Measurements from ENCODE around the gene NISCH.

The NISCH gene

GRCh38 chr3:52433328-52433995, 21.9 kb upstream of the NISCH start:
- peak overlapping the region in 7 of 11 experiments; percentile 2 to 86 (median 31); a peak in 6 of 22 replicates for H3K27ac ChIP-seq
- H3K9ac ChIP-seq = peak overlapping the region in 4 of 11 experiments; percentile 3 to 76 (median 10); a peak in 2 of 22 replicates
- H3K4me2 ChIP-seq = peak overlapping the region; percentile 76 to 99 (median 94)
- no peak overlapping the region for H3K4me3 ChIP-seq
- no peaks in the 10 kb centered on the region for H3K9me3 ChIP-seq (replicated peaks in 1 of 11)
- H3K36me3 ChIP-seq = peaks cover 0 to 20% (median 0%) of the 10 kb centered on the region in 11 experiments; a peak in 3 of 22 replicates
- no peaks in the 10 kb centered on the region for H4K20me1 ChIP-seq
- H3K27me3 ChIP-seq = peaks cover 0 to 39% (median 7%) of the 10 kb centered on the region in 11 experiments; a peak in 10 of 22 replicates
- no peak for TF ChIP-seq Cebpa-rat (IDR thresholded peaks at IDR 0.05)
- peaks cover 53 to 84% (median 74%) of the 10 kb centered on the region in 10 experiments for H3K4me1 ChIP-seq

- peak overlapping the region in 6 of 11 experiments; percentile 10 to 86 (median 80); a peak in 4 of 22 replicates for H3K27ac ChIP-seq
- TF ChIP-seq Cebpa-rat (IDR thresholded peaks at IDR 0.05) = no peak
- no peaks in the 10 kb centered on the region for H3K9me3 ChIP-seq (replicated peaks in 1 of 11)
- peaks cover 0 to 26% (median 0%) of the 10 kb centered on the region in 11 experiments; a peak in 3 of 22 replicates for H3K36me3 ChIP-seq
- no peak overlapping the region for H3K4me3 ChIP-seq
- H3K9ac ChIP-seq = peak overlapping the region in 4 of 11 experiments; percentile 3 to 76 (median 38); a peak in 2 of 22 replicates
- H3K4me2 ChIP-seq = peak overlapping the region; percentile 76 to 99 (median 94); a peak in 21 of 22 replicates
- peaks cover 0 to 43% (median 13%) of the 10 kb centered on the region in 11 experiments; a peak in 10 of 22 replicates for H3K27me3 ChIP-seq
- H4K20me1 ChIP-seq = no peaks in the 10 kb centered on the region
- peaks cover 53 to 84% (median 78%) of the 10 kb centered on the region in 10 experiments for H3K4me1 ChIP-seq
Observed at GRCh38 chr3:52433996-52434479, 21.4 kb upstream of the NISCH start.

- peaks cover 0 to 49% (median 18%) of the 10 kb centered on the region in 11 experiments; a peak in 12 of 22 replicates for H3K27me3 ChIP-seq
- H3K9ac ChIP-seq = peak overlapping the region in 8 of 11 experiments; percentile 21 to 76 (median 64); a peak in 12 of 22 replicates
- H3K36me3 ChIP-seq = peaks cover 0 to 31% (median 0%) of the 10 kb centered on the region in 11 experiments; a peak in 4 of 22 replicates
- no peak for TF ChIP-seq Cebpa-rat (IDR thresholded peaks at IDR 0.05)
- peak overlapping the region; percentile 76 to 99 (median 94) for H3K4me2 ChIP-seq
- no peaks in the 10 kb centered on the region for H3K9me3 ChIP-seq (replicated peaks in 1 of 11)
- peaks cover 53 to 88% (median 82%) of the 10 kb centered on the region in 10 experiments for H3K4me1 ChIP-seq
- H4K20me1 ChIP-seq = no peaks in the 10 kb centered on the region
- H3K27ac ChIP-seq = peak overlapping the region in 10 of 11 experiments; percentile 60 to 86 (median 77); a peak in 19 of 22 replicates
- H3K4me3 ChIP-seq = peak overlapping the region in 5 of 10 experiments; percentile 2 to 40 (median 33); a peak in 4 of 20 replicates
Observed at GRCh38 chr3:52434491-52435115, 20.8 kb upstream of the NISCH start.

GRCh38 chr3:52435246-52436101, 19.9 kb upstream of the NISCH start:
- peaks cover 0 to 56% (median 27%) of the 10 kb centered on the region in 11 experiments; a peak in 14 of 22 replicates for H3K27me3 ChIP-seq
- peak overlapping the region in 8 of 11 experiments; percentile 45 to 76 (median 67); a peak in 14 of 22 replicates for H3K9ac ChIP-seq
- TF ChIP-seq Cebpa-rat (IDR thresholded peaks at IDR 0.05) = no peak
- peak overlapping the region in 10 of 11 experiments; percentile 60 to 86 (median 77); a peak in 20 of 22 replicates for H3K27ac ChIP-seq
- H3K36me3 ChIP-seq = peaks cover 0 to 40% (median 0%) of the 10 kb centered on the region in 11 experiments; a peak in 6 of 22 replicates
- no peaks in the 10 kb centered on the region for H3K9me3 ChIP-seq (replicated peaks in 1 of 11)
- H3K4me2 ChIP-seq = peak overlapping the region; percentile 76 to 99 (median 94)
- peak overlapping the region in 6 of 10 experiments; percentile 7 to 40 (median 32); a peak in 9 of 20 replicates for H3K4me3 ChIP-seq
- peaks cover 53 to 91% (median 83%) of the 10 kb centered on the region in 10 experiments for H3K4me1 ChIP-seq
- no peaks in the 10 kb centered on the region; a peak in 1 of 22 replicates for H4K20me1 ChIP-seq

- Histone ChIP-seq H3K36me3 (peaks cover 0 to 50% (median 0%) of the 10 kb centered on the region in 11 experiments; a peak in 6 of 22 replicates), H4K20me1 (peaks cover 0 to 7% (median 0%) of the 10 kb centered on the region in 11 experiments; a peak in 3 of 22 replicates), H3K4me3 (peak overlapping the region in 6 of 10 experiments; percentile 7 to 42 (median 34); a peak in 8 of 20 replicates), H3K4me1 (peaks cover 53 to 90% (median 78%) of the 10 kb centered on the region in 10 experiments), H3K27ac (peak overlapping the region in 10 of 11 experiments; percentile 53 to 86 (median 77); a peak in 20 of 22 replicates), H3K9me3 (replicated peaks in 1 of 11) (no peaks in the 10 kb centered on the region), H3K9ac (peak overlapping the region in 10 of 11 experiments; percentile 37 to 76 (median 60); a peak in 19 of 22 replicates), H3K27me3 (peaks cover 0 to 63% (median 34%) of the 10 kb centered on the region in 11 experiments; a peak in 15 of 22 replicates), H3K4me2 (peak overlapping the region; percentile 76 to 99 (median 94))
- TF ChIP-seq Cebpa-rat (IDR thresholded peaks at IDR 0.05) = peak in 9 of 11 experiments; percentile 28 to 85 (median 77); a peak in 15 of 22 replicates
Observed at GRCh38 chr3:52436500-52437149, 18.8 kb upstream of the NISCH start.

- Histone ChIP-seq H3K4me1 (peaks cover 48 to 89% (median 75%) of the 10 kb centered on the region in 10 experiments), H3K9me3 (replicated peaks in 1 of 11) (no peaks in the 10 kb centered on the region), H3K9ac (peak overlapping the region in 9 of 11 experiments; percentile 52 to 76 (median 62); a peak in 17 of 22 replicates), H3K36me3 (peaks cover 0 to 50% (median 0%) of the 10 kb centered on the region in 11 experiments; a peak in 6 of 22 replicates), H4K20me1 (peaks cover 0 to 16% (median 2%) of the 10 kb centered on the region in 11 experiments; a peak in 9 of 22 replicates), H3K27ac (peak overlapping the region in 10 of 11 experiments; percentile 53 to 86 (median 77); a peak in 20 of 22 replicates), H3K4me2 (peak overlapping the region; percentile 76 to 99 (median 94)), H3K27me3 (peaks cover 0 to 63% (median 36%) of the 10 kb centered on the region in 11 experiments; a peak in 18 of 22 replicates), H3K4me3 (peak overlapping the region in 5 of 10 experiments; percentile 7 to 42 (median 36); a peak in 9 of 20 replicates)
- TF ChIP-seq Cebpa-rat (IDR thresholded peaks at IDR 0.05) = no peak
Observed at GRCh38 chr3:52437326-52438103, 17.9 kb upstream of the NISCH start.
